HepG2 (cell line): ENCODE results near the gene NFIC. TPM values are rescaled to one million over a fixed set of nuclear protein-coding genes. Genes with fewer than 3 reads are reported as not detected.

Experiments
- BRD4 ChIP-seq: sonication (generic); formaldehyde crosslinking; IDR thresholded peaks from 2 replicates; pipeline ENCODE4 v1.4.0; 2020; ENCODE audit warnings: missing genetic modification reagents
- CEBPZ ChIP-seq: IDR thresholded peaks from 2 replicates; pipeline ENCODE4 v1.6.1; 2012; ENCODE audit warnings: low read length, improper control_type of control experiment
- CSRNP2 ChIP-seq: sonication (generic); formaldehyde crosslinking; conservative IDR thresholded peaks from 2 replicates; pipeline ENCODE4 v1.8.0; 2022; ENCODE audit warnings: low read depth, missing genetic modification reagents
- ETV6 ChIP-seq: sonication (generic); formaldehyde crosslinking; conservative IDR thresholded peaks from 2 replicates; pipeline ENCODE4 v1.4.0; 2020; ENCODE audit warnings: missing genetic modification reagents
- HDAC1 ChIP-seq: sonication (generic); formaldehyde crosslinking; IDR thresholded peaks from 2 replicates; pipeline ENCODE4 v1.5.1; 2020; ENCODE audit warnings: mild to moderate bottlenecking, missing genetic modification reagents
- KDM4B ChIP-seq: sonication (generic); formaldehyde crosslinking; IDR thresholded peaks from 2 replicates; pipeline ENCODE4 v1.4.0; 2020; ENCODE audit warnings: missing genetic modification reagents
- KLF9 ChIP-seq: IDR thresholded peaks from 2 replicates; pipeline ENCODE4 v1.6.1; 2016; ENCODE audit warnings: low read depth
- MAFK ChIP-seq, 2 experiments: IDR thresholded peaks in 1 of 2; conservative IDR thresholded peaks in 1 of 2; 2 replicates each; pipeline ENCODE4 v1.6.1; 2011; ENCODE audit warnings: improper control_type of control experiment in 2 of 2, low read length in 2 of 2
- MXD1 ChIP-seq: sonication (generic); formaldehyde crosslinking; IDR thresholded peaks from 2 replicates; pipeline ENCODE4 v1.4.0; 2020; ENCODE audit warnings: mild to moderate bottlenecking, missing genetic modification reagents
- POLR2G ChIP-seq: fragments of 200-400 bp; formaldehyde crosslinking; IDR thresholded peaks from 2 replicates; pipeline ENCODE4 v1.6.1; 2018; ENCODE audit warnings: mild to moderate bottlenecking, low read depth, low read length, moderate library complexity
- RFX5 ChIP-seq: IDR thresholded peaks from 2 replicates; pipeline ENCODE4 v1.6.1; 2011; ENCODE audit warnings: low read depth, low read length, improper control_type of control experiment
- SETDB1 ChIP-seq: sonication (generic); formaldehyde crosslinking; IDR thresholded peaks from 2 replicates; pipeline ENCODE4 v1.5.1; 2020; ENCODE audit warnings: missing genetic modification reagents, mild to moderate bottlenecking, borderline replicate concordance
- TBX2 ChIP-seq: sonication (generic); formaldehyde crosslinking; IDR thresholded peaks from 2 replicates; pipeline ENCODE4 v1.5.0; 2020; ENCODE audit warnings: missing genetic modification reagents, mild to moderate bottlenecking, borderline replicate concordance
- TEAD2 ChIP-seq: sonication (generic); formaldehyde crosslinking; IDR thresholded peaks from 2 replicates; pipeline ENCODE4 v1.9.0; 2021; ENCODE audit warnings: missing genetic modification reagents
- TSC22D2 ChIP-seq: sonication (generic); formaldehyde crosslinking; IDR thresholded peaks from 2 replicates; pipeline ENCODE4 v1.5.1; 2020; ENCODE audit warnings: missing genetic modification reagents, mild to moderate bottlenecking, borderline replicate concordance
- YY1 ChIP-seq: IDR thresholded peaks from 2 replicates; pipeline ENCODE4 v1.6.1; 2011; ENCODE audit warnings: low read length, low read depth, moderate library complexity, mild to moderate bottlenecking; ENCODE audit not compliant: insufficient read depth, insufficient replicate concordance
- ZBTB33 ChIP-seq: sonication (generic); formaldehyde crosslinking; IDR thresholded peaks from 2 replicates; pipeline ENCODE4 v1.4.0; 2020; ENCODE audit warnings: missing genetic modification reagents
- ZC3H4 ChIP-seq: sonication (generic); formaldehyde crosslinking; IDR thresholded peaks from 2 replicates; pipeline ENCODE4 v1.4.0; 2020; ENCODE audit warnings: missing genetic modification reagents, borderline replicate concordance
- ZNF136 ChIP-seq: sonication (generic); formaldehyde crosslinking; IDR thresholded peaks from 2 replicates; pipeline ENCODE4 v1.8.1; 2022; ENCODE audit warnings: low read depth, mild to moderate bottlenecking, moderate library complexity, missing genetic modification reagents
- ZNF232 ChIP-seq: sonication (generic); formaldehyde crosslinking; IDR thresholded peaks from 2 replicates; pipeline ENCODE4 v1.4.0; 2020; ENCODE audit warnings: missing genetic modification reagents, borderline replicate concordance
- ZNF33A ChIP-seq: sonication (generic); formaldehyde crosslinking; IDR thresholded peaks from 2 replicates; pipeline ENCODE4 v1.5.1; 2020; ENCODE audit warnings: missing genetic modification reagents, mild to moderate bottlenecking, moderate library complexity, borderline replicate concordance
- ZNF496 ChIP-seq: sonication (generic); formaldehyde crosslinking; IDR thresholded peaks from 2 replicates; pipeline ENCODE4 v1.8.1; 2023; ENCODE audit warnings: mild to moderate bottlenecking, moderate library complexity, missing genetic modification reagents; ENCODE audit not compliant: insufficient replicate concordance
- ZNF678 ChIP-seq: sonication (generic); formaldehyde crosslinking; IDR thresholded peaks from 2 replicates; pipeline ENCODE4 v1.4.0; 2020; ENCODE audit warnings: mild to moderate bottlenecking, missing genetic modification reagents
- ZNF766 ChIP-seq: sonication (generic); formaldehyde crosslinking; IDR thresholded peaks from 2 replicates; pipeline ENCODE4 v1.5.0; 2020; ENCODE audit warnings: missing genetic modification reagents, borderline replicate concordance
- ZNF788 ChIP-seq: sonication (generic); formaldehyde crosslinking; IDR thresholded peaks from 2 replicates; pipeline ENCODE4 v1.5.0; 2020; ENCODE audit warnings: mild to moderate bottlenecking, missing genetic modification reagents, borderline replicate concordance
- polyA plus RNA-seq, 8 experiments: library from polyadenylated mRNA; depleted of rRNA in 3 of 8; stranded (reverse) in 7 of 8; unstranded in 1 of 8; fragments of >200 nt; fragmentation: Illumina TruSeq in 4 of 8; extraction: Trizol in 4 of 8; gene quantifications; 2 replicates each; pipeline versions ENCODE4 v1.2.1 to v1.2.3, GENCODE V29; 2011 to 2016; ENCODE audit warnings: low read depth in 4 of 8, missing spikeins in 1 of 8, mixed read lengths in 1 of 8; ENCODE audit not compliant: insufficient read depth in 1 of 8
- total RNA-seq, 5 experiments: library from RNA; depleted of rRNA; stranded (reverse); fragments of >200 nt; fragmentation: Illumina TruSeq; extraction: Trizol; gene quantifications; 2 replicates each; pipeline ENCODE4 v1.2.3, GENCODE V29; 2016; ENCODE audit warnings: low read depth in 1 of 5

Gene NFIC
- total and polyA plus RNA-seq, 2 of the 13 experiments (the other 11 are each of a cell fraction or from before 2014, with no cell fraction given): 1.3 to 2.5 TPM

GRCh38 chr19:3411636-3412035 lies 45.3 kb downstream of the NFIC start (continued):
- TF ChIP-seq MXD1 (CRISPR knock-in tag): no peak
- TF ChIP-seq ZC3H4 (CRISPR knock-in tag): no peak
- TF ChIP-seq CSRNP2 (CRISPR knock-in tag): no peak
- no peak for TF ChIP-seq KDM4B (CRISPR knock-in tag)
- TF ChIP-seq ZNF496 (CRISPR knock-in tag): no peak
- TF ChIP-seq ZNF232: 0 out of 2 replicates have a peak, but pooled peaks have one; percentile 25
- peak; percentile 40 for TF ChIP-seq ZBTB33 (CRISPR knock-in tag)
- no peak for TF ChIP-seq SETDB1
- TF ChIP-seq CEBPZ: no peak
- TF ChIP-seq TSC22D2 (CRISPR knock-in tag): no peak
- no peak for TF ChIP-seq TEAD2 (CRISPR knock-in tag)
- TF ChIP-seq RFX5: no peak
- TF ChIP-seq ZNF136 (CRISPR knock-in tag): no peak
- TF ChIP-seq KLF9: no peak
- TF ChIP-seq ZNF766 (CRISPR knock-in tag): no peak
- TF ChIP-seq ETV6 (CRISPR knock-in tag): no peak
- no peak for TF ChIP-seq YY1
- TF ChIP-seq BRD4 (CRISPR knock-in tag): no peak
- TF ChIP-seq MAFK (conservative IDR thresholded peaks at IDR 0.05 in 1 of 2, IDR thresholded peaks at IDR 0.05 in 1 of 2; ENCODE audit: low read length in 2 of 2): no peak
- TF ChIP-seq ZNF33A (CRISPR knock-in tag): no peak
- peak; percentile 35; the same call in 1 of the 2 replicates for TF ChIP-seq TBX2 (CRISPR knock-in tag)
- TF ChIP-seq ZNF788: peak; percentile 16; the same call in 1 of the 2 replicates
- peak; percentile 87 for TF ChIP-seq HDAC1 (CRISPR knock-in tag)
- no peak for TF ChIP-seq POLR2G
- no peak for TF ChIP-seq ZNF678
